Left forelimb (tissue), 1 donor: Measurements from ENCODE around the gene PID1.
"Not testable (repeated sequence)": the region's sequence is repeated elsewhere in the genome, so short reads cannot be mapped to it uniquely, and the experiment has no call there.

Source experiments
- DNase-seq: peaks from one replicate; pipeline ENCODE4 v3.0.0-alpha.2; 2018; ENCODE audit warnings: low spot score

PID1 gene

GRCh38 chr2:229212241-229212640 is 58.8 kb downstream of the PID1 start:
- DNase-seq = no peak

GRCh38 chr2:229210641-229211040 is 60.4 kb downstream of the PID1 start:
- DNase-seq = no peak

- no peak for DNase-seq
Observed at GRCh38 chr2:229206548-229206947, 64.5 kb downstream of the PID1 start.

GRCh38 chr2:229205704-229206103 is 65.4 kb downstream of the PID1 start:
- no peak for DNase-seq

GRCh38 chr2:229202646-229203045 is 68.4 kb downstream of the PID1 start:
- DNase-seq = no peak

- no peak for DNase-seq
Observed at GRCh38 chr2:229201521-229201920, 69.6 kb downstream of the PID1 start.

GRCh38 chr2:229199267-229199666 is 71.8 kb downstream of the PID1 start:
- no peak for DNase-seq

GRCh38 chr2:229196448-229196847 is 74.6 kb downstream of the PID1 start:
- DNase-seq = no peak

- no peak for DNase-seq
Observed at GRCh38 chr2:229195346-229195947, 75.6 kb downstream of the PID1 start.

- DNase-seq = no peak
Observed at GRCh38 chr2:229193281-229193680, 77.8 kb downstream of the PID1 start.

GRCh38 chr2:229191413-229191812 is 79.7 kb downstream of the PID1 start:
- no peak for DNase-seq

- DNase-seq = not testable (repeated sequence)
Observed at GRCh38 chr2:229187123-229187522, 84.0 kb downstream of the PID1 start.

GRCh38 chr2:229181641-229182040 is 89.4 kb downstream of the PID1 start:
- no peak for DNase-seq

- no peak for DNase-seq
Observed at GRCh38 chr2:229180658-229181057, 90.4 kb downstream of the PID1 start.

- no peak for DNase-seq
Observed at GRCh38 chr2:229179628-229180027, 91.5 kb downstream of the PID1 start.

- DNase-seq = no peak
Observed at GRCh38 chr2:229178706-229179105, 92.4 kb downstream of the PID1 start.

GRCh38 chr2:229178117-229178516 is 93.0 kb downstream of the PID1 start:
- DNase-seq = no peak

GRCh38 chr2:229176136-229176535 is 95.0 kb downstream of the PID1 start:
- DNase-seq = no peak

GRCh38 chr2:229175497-229175863 is 95.6 kb downstream of the PID1 start:
- DNase-seq = no peak

GRCh38 chr2:229174794-229175496 is 96.1 kb downstream of the PID1 start:
- DNase-seq = no peak

GRCh38 chr2:229173825-229174359 is 97.2 kb downstream of the PID1 start:
- no peak for DNase-seq

GRCh38 chr2:229170916-229171315 is 100.2 kb downstream of the PID1 start:
- DNase-seq = no peak

GRCh38 chr2:229170171-229170570 is 100.9 kb downstream of the PID1 start:
- DNase-seq = no peak

- DNase-seq = no peak
Observed at GRCh38 chr2:229169751-229170150, 101.3 kb downstream of the PID1 start.
